Colon (tissue), 2 donors: ENCODE results near the gene REEP2.
"Not testable (repeated sequence)": the region's sequence is repeated elsewhere in the genome, so short reads cannot be mapped to it uniquely, and the experiment has no call there.

Experiments
- FAIRE-seq: peaks from 2 replicates; lab custom pipeline; 2012; peaks lifted over from hg19 to GRCh38; lab: Jason Lieb, UNC
- donor health status: control.
- donor health status: control.

REEP2 gene

GRCh38 chr5:138438724-138439476, at the start of gene REEP2:
TSS of gene REEP2 (plus strand) at chr5:138439057. CDS start at chr5:138439209, 152 bp downstream.
- FAIRE-seq: no peak

GRCh38 chr5:138389332-138389731, 49.5 kb upstream of the REEP2 start:
- no peak for FAIRE-seq

GRCh38 chr5:138389911-138390310, 48.9 kb upstream of the REEP2 start:
- FAIRE-seq: not testable (repeated sequence)

GRCh38 chr5:138391859-138392386, 46.9 kb upstream of the REEP2 start:
- no peak for FAIRE-seq

GRCh38 chr5:138402640-138403039, 36.2 kb upstream of the REEP2 start:
- FAIRE-seq: no peak

- no peak for FAIRE-seq
Measured at GRCh38 chr5:138408023-138408422, 30.8 kb upstream of the REEP2 start.

- not testable (repeated sequence) for FAIRE-seq
Measured at GRCh38 chr5:138410996-138411640, 27.7 kb upstream of the REEP2 start.

GRCh38 chr5:138418444-138418843, 20.4 kb upstream of the REEP2 start:
- no peak for FAIRE-seq

GRCh38 chr5:138425079-138425478, 13.8 kb upstream of the REEP2 start:
- no peak for FAIRE-seq

- no peak for FAIRE-seq
Measured at GRCh38 chr5:138435943-138436342, 2.9 kb upstream of the REEP2 start.

GRCh38 chr5:138438003-138438723, 694 bp upstream of the REEP2 start:
- FAIRE-seq: no peak

GRCh38 chr5:138439477-138440158, 761 bp downstream of the REEP2 start:
- FAIRE-seq: no peak

- no peak for FAIRE-seq
Measured at GRCh38 chr5:138440159-138441073, 1.6 kb downstream of the REEP2 start.

GRCh38 chr5:138441221-138441620, 2.4 kb downstream of the REEP2 start:
- no peak for FAIRE-seq

- FAIRE-seq: no peak
Measured at GRCh38 chr5:138444078-138444773, 5.4 kb downstream of the REEP2 start.

GRCh38 chr5:138444774-138445546, 6.1 kb downstream of the REEP2 start:
- FAIRE-seq: no peak

- FAIRE-seq: no peak
Measured at GRCh38 chr5:138445547-138446271, 6.9 kb downstream of the REEP2 start.

- FAIRE-seq: no peak
Measured at GRCh38 chr5:138448070-138448469, 9.2 kb downstream of the REEP2 start.
